ENCODE results near the gene KIF26B. TPM values are rescaled to one million over a fixed set of nuclear protein-coding genes. Genes with fewer than 3 reads are reported as not detected.
"Not testable (repeated sequence)": the region's sequence is repeated elsewhere in the genome, so short reads cannot be mapped to it uniquely, and the experiment has no call there.

KIF26B gene
- polyA plus RNA-seq, 6 donors from 2014 or later, result 0.01 to 0.04 TPM; not detected in 4

GRCh38 chr1:245672836-245673656 is 518.3 kb downstream of the KIF26B start:
- H3K27ac Mint-ChIP-seq; H3K36me3 Mint-ChIP-seq; H3K9me3 Mint-ChIP-seq; ATAC-seq (ENCODE audit: low read depth in 2 of 2); DNase-seq; H3K27me3 Mint-ChIP-seq; H3K4me3 Mint-ChIP-seq: not testable (repeated sequence)
- H3K4me1 Mint-ChIP-seq, result peaks cover 10 to 14% (median 12%) of the 10 kb centered on the region in 3 donors

DNA sequence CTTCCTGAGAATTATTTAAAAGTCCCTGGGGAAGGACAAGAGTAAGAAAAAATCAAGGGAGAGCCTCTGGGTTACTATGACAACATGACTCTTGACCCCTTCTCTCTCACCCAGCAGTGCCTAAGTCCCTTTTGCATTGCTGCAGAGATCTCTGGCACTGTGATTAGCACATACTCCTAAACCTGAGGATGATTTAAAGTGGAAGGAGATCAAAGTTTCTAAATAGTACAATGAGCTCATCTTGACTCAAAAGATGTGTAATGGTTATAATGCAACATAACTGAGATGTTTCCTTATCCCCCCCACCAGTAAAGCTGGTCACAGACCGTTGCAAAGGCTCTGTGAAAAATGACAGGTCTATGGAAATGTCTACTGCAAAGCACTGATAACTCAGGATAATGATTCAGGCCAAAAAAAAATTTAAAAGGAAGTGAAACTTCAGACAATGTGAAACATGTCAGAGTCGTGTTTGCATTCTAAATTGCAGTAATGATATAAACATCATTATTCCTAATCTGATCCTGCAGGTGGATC is 519.2 kb downstream of the KIF26B start:
- H3K27ac Mint-ChIP-seq, result peak overlapping the region in 2 of 6 donors; percentile 22 to 76
- H3K9me3 Mint-ChIP-seq, result peaks cover 0 to 2% (median 0%) of the 10 kb centered on the region in 7 donors
- peak; percentile 67 to 86 for ATAC-seq (ENCODE audit: low read depth in 2 of 2)
- H3K36me3 Mint-ChIP-seq, result no peaks in the 10 kb centered on the region
- DNase-seq, result peak; percentile 29
- peaks cover 10 to 14% (median 12%) of the 10 kb centered on the region in 3 donors for H3K4me1 Mint-ChIP-seq
- no peaks in the 10 kb centered on the region for H3K27me3 Mint-ChIP-seq
- H3K4me3 Mint-ChIP-seq, result no peak overlapping the region

DNA sequence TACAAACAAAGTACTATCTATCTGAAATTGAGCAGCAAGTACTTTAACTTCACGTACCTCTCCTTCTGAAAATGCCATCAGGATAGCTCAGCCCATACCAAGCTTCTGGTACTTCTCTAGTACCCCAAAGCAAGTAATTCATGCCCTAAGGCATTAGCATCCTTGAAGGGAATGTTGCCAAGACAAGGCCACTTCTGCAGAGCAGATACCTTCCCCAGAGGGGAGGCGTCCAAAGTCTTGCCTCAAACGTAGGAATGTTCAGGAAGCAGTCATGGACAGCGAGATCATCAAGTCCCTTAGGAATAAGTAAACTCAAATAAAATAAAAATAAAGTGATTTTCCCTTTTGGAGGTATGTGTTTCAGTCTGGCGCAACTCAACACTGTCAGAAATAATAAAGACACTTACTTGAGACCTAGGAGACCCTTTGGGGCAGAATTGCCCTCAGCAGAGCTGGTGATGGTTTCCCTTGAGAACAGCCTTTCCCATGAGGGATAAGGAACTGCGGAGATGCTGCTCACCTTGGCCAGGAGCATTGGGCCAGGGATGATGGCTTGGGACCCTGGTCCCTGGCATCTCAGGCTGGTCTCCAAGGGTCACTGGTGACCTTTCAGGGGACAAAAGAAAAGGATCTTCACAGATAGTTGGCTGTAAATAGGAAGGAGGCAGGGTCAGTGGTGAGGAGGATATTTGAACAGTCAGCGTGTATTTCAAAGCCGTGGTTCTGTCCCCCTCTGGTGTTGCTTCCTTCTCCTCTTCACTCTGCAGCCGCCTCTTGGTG is 522.9 kb downstream of the KIF26B start:
- Mint-ChIP-seq H3K27ac (no peak overlapping the region), H3K36me3 (no peaks in the 10 kb centered on the region), H3K9me3 (peaks cover 0 to 3% (median 0%) of the 10 kb centered on the region in 7 donors), H3K4me1 (peaks cover 23 to 30% (median 27%) of the 10 kb centered on the region in 3 donors), H3K27me3 (no peaks in the 10 kb centered on the region), H3K4me3 (no peak overlapping the region)
- ATAC-seq (ENCODE audit: low read depth in 2 of 2) (no peak), DNase-seq (no peak)

- H3K27ac Mint-ChIP-seq, result peak overlapping the region in 2 of 6 donors; percentile 38 to 75
- ATAC-seq (ENCODE audit: low read depth in 2 of 2), result no peak
Observed at GRCh38 chr1:245678860-245679411, 524.2 kb downstream of the KIF26B start.

GRCh38 chr1:245679821-245680780 is 525.3 kb downstream of the KIF26B start:
- Mint-ChIP-seq H3K36me3 (peaks cover 0 to 4% of the 10 kb centered on the region in 2 donors), H3K27ac (peak overlapping the region in 3 of 6 donors; percentile 4 to 75 (median 38)), H3K27me3 (no peaks in the 10 kb centered on the region), H3K4me3 (peak overlapping the region in 3 of 8 donors; percentile 4 to 36 (median 20)), H3K9me3 (peaks cover 0 to 3% (median 0%) of the 10 kb centered on the region in 7 donors), H3K4me1 (peaks cover 13 to 19% (median 15%) of the 10 kb centered on the region in 3 donors)
- ATAC-seq (ENCODE audit: low read depth in 2 of 2) (peak; percentile 50 to 66), DNase-seq (no peak)

More at GRCh38 chr1:245678860-245679411, 524.2 kb downstream of the KIF26B start:
- no peak for DNase-seq
- H3K4me3 Mint-ChIP-seq, result peak overlapping the region in 1 of 8 donors; percentile 20
- H3K36me3 Mint-ChIP-seq, result peaks cover 0 to 4% of the 10 kb centered on the region in 2 donors
- H3K27me3 Mint-ChIP-seq, result no peaks in the 10 kb centered on the region
- H3K9me3 Mint-ChIP-seq, result peaks cover 0 to 3% (median 0%) of the 10 kb centered on the region in 7 donors
- peaks cover 17 to 24% (median 19%) of the 10 kb centered on the region in 3 donors for H3K4me1 Mint-ChIP-seq

- Mint-ChIP-seq H3K36me3 (peaks cover 4 to 7% of the 10 kb centered on the region in 2 donors), H3K4me3 (no peak overlapping the region), H3K27me3 (peaks cover 4 to 9% (median 8%) of the 10 kb centered on the region in 3 donors), H3K27ac (peak overlapping the region in 1 of 6 donors; percentile 38), H3K4me1 (peaks cover 20 to 24% (median 21%) of the 10 kb centered on the region in 3 donors), H3K9me3 (peaks cover 0 to 3% (median 0%) of the 10 kb centered on the region in 7 donors)
- DNase-seq, result no peak
- ATAC-seq (ENCODE audit: low read depth in 2 of 2), result no peak
Observed at GRCh38 chr1:245682638-245683628, 528.1 kb downstream of the KIF26B start.

DNA sequence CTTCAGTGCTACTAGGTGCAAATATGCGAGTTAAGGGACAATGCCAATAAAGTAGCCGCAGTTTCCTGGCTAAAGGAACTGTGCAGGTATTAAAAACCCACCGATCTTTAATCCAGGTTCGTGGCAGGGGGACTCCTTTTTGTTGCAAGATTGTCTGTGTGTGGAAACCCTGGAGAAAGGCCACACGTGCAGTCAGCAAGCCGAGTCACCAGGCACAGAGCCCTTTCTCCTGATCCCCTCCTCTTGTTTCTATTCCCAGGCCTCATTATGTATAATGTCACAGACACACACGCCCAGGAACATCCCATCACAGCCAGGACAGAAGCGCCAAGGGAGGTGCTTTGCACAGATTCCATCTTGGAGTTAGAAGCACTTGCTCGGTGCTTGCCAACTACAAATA is 528.9 kb downstream of the KIF26B start:
- peaks cover 4 to 9% (median 8%) of the 10 kb centered on the region in 3 donors for H3K27me3 Mint-ChIP-seq
- peaks cover 20 to 24% (median 21%) of the 10 kb centered on the region in 3 donors for H3K4me1 Mint-ChIP-seq
- H3K9me3 Mint-ChIP-seq, result peaks cover 0 to 3% (median 0%) of the 10 kb centered on the region in 7 donors
- no peak overlapping the region for H3K4me3 Mint-ChIP-seq
- no peak for DNase-seq
- no peak for ATAC-seq (ENCODE audit: low read depth in 2 of 2)
- no peak overlapping the region for H3K27ac Mint-ChIP-seq
- peaks cover 4 to 7% of the 10 kb centered on the region in 2 donors for H3K36me3 Mint-ChIP-seq

- DNase-seq (no peak), ATAC-seq (ENCODE audit: low read depth in 2 of 2) (no peak)
- Mint-ChIP-seq H3K4me3 (no peak overlapping the region), H3K36me3 (peaks cover 4 to 7% of the 10 kb centered on the region in 2 donors), H3K9me3 (peaks cover 0 to 3% (median 0%) of the 10 kb centered on the region in 7 donors), H3K27ac (peak overlapping the region in 1 of 6 donors; percentile 79), H3K27me3 (peaks cover 4 to 9% (median 9%) of the 10 kb centered on the region in 3 donors), H3K4me1 (peaks cover 20 to 24% (median 21%) of the 10 kb centered on the region in 3 donors)
Observed at GRCh38 chr1:245684166-245684565, 529.4 kb downstream of the KIF26B start.

- peaks cover 0 to 3% (median 0%) of the 10 kb centered on the region in 7 donors for H3K9me3 Mint-ChIP-seq
- H3K4me1 Mint-ChIP-seq, result peaks cover 20 to 24% (median 20%) of the 10 kb centered on the region in 3 donors
- no peak for DNase-seq
Observed at GRCh38 chr1:245684571-245684970, 529.8 kb downstream of the KIF26B start.

DNA sequence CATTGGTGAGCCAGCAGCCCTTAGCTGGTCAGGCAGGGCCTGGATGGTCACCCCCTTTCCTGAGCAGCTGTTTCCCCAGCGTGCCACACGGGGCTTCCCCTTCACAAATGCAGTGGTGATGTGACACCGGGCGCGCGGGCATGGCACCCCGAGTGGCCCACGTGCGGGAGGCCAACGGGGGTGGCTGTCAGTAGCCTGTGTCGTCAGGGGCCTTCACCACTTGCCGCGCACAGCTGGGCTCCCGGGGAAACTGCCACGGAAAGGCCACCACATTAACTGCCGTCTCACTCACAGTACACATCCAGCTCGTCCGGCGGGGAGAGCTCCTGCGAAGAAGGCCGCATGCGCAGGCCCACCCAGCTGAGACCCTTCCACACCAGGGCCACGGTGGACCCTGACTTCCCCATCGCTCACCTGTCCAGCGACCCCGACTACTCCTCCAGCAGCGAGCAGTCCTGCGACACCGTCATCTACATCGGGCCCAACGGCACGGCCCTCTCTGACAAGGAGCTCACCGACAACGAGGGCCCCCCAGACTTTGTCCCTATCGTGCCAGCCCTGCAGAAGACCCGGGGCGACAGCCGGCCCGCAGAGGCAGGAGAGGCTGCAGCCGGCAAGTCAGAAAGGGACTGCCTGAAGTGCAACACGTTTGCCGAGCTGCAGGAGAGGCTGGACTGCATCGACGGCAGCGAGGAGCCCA is 530.5 kb downstream of the KIF26B start:
- Mint-ChIP-seq H3K4me1 (peaks cover 13 to 17% (median 14%) of the 10 kb centered on the region in 3 donors), H3K27ac (peak overlapping the region in 1 of 6 donors; percentile 38), H3K4me3 (no peak overlapping the region), H3K27me3 (peaks cover 4 to 16% (median 9%) of the 10 kb centered on the region in 3 donors), H3K9me3 (peaks cover 0 to 3% (median 0%) of the 10 kb centered on the region in 7 donors), H3K36me3 (peaks cover 4 to 7% of the 10 kb centered on the region in 2 donors)
- DNase-seq, result no peak
- ATAC-seq (ENCODE audit: low read depth in 2 of 2), result no peak

More at GRCh38 chr1:245684571-245684970, 529.8 kb downstream of the KIF26B start:
- Mint-ChIP-seq H3K4me3 (no peak overlapping the region), H3K36me3 (peaks cover 4 to 7% of the 10 kb centered on the region in 2 donors), H3K27me3 (peaks cover 4 to 13% (median 9%) of the 10 kb centered on the region in 3 donors), H3K27ac (no peak overlapping the region)
- ATAC-seq (ENCODE audit: low read depth in 2 of 2), result no peak

All from naive B cell (primary cell).